Fibroblast of skin of scalp (primary cell): ENCODE results near the gene CRB2.

Experiments used
- DNase-seq: peaks from one replicate; pipeline ENCODE4 v3.0.0-alpha.2; 2013

Gene CRB2

DNA sequence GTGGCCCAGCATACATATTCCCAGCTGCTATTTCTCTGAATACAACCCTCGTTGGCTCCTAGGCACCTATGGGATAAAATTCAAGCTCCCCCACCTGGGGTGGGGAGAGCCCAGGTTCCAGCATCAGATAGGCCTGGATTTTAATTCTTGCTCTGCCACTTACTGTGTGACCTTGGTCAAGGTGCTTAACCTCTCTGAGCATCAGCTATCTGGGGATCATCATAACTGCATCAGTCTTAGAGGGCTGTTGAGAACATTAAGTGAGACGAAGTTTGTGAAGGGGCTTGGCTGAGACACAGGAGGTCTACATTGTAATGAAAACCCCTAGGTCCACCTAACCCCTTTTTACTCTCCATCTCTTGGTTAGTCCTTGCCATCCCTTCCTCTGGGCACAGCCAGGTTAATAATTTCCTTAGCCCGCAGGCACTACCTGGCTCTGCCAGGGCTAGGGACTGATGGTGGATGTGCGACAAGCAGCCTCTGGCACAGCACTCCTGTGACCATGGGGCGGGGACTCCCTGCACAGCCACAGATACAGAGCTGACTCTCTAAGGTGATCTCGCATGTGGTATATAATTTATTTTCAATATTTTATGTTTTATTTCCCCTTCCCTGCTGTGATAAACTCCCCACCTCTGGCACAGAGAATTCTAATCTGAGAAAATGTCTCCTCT lies 68.7 kb downstream of the CRB2 start:
- no peak for DNase-seq

GRCh38 chr9:123425261-123425821 lies 69.3 kb downstream of the CRB2 start:
- no peak for DNase-seq

DNA sequence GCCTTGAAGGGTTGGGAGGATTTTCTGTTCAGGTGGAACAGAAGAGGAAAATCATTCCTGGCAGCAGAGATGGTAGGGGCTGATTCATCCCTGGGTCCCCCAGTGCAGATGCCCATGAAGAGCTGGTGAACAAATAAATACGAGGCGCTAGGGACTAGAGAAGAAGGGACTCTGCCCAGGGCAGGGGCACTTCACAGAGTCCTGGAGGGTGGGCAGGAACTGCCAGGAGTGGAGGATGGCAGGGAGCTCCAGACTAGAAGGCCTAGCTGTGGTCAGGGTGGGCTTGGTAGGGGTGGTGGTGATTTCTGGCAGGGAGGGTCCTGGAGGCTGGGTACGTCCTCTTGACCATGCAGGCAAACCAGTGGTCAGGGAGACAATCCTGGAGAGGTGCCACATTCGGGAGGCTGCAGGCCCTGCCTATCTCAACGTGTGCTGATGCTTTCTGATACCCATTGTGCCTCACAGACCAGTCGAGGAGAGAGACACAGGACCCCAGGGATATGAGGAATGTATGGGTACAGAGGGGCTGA lies 69.9 kb downstream of the CRB2 start:
- no peak for DNase-seq

DNA sequence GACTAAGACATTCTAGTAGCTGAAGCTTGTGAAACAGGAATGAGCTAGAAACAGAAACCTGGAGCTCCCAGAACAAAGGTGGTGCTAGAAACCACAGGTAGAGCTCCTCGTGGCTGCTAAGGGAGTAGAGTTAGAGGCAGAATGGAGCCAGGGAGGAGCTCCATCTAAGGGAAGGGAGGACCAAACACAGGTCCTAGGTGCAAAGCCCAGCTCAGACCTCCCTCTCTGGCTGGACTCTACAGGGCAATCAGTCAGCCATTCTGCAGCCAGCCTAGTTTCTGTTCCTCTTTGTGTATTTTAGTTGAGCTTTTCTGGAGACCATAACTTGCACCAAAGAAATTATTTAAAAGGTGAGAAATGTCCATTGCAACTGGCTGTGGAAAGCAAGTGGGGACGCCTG lies 70.4 kb downstream of the CRB2 start:
- no peak for DNase-seq
